ENCODE data around the gene MAGI2.

Gene MAGI2

GRCh38 chr7:79430391-79430790 lies 23.1 kb downstream of the MAGI2 start:
- FAIRE-seq (peak; percentile 79), DNase-seq (ENCODE audit: insufficient read length, low spot score) (no peak)
- no peak for TF ChIP-seq CTCF (IDR thresholded peaks at IDR 0.05; ENCODE audit: insufficient read depth, missing control alignments)

GRCh38 chr7:79425665-79426064 lies 27.8 kb downstream of the MAGI2 start:
- FAIRE-seq (no peak), DNase-seq (ENCODE audit: insufficient read length, low spot score) (no peak)
- TF ChIP-seq CTCF (IDR thresholded peaks at IDR 0.05; ENCODE audit: insufficient read depth, missing control alignments), result no peak

- no peak for TF ChIP-seq CTCF (IDR thresholded peaks at IDR 0.05; ENCODE audit: insufficient read depth, missing control alignments)
- FAIRE-seq, result no peak
- DNase-seq (ENCODE audit: insufficient read length, low spot score), result no peak
Observed at GRCh38 chr7:79421751-79422150, 31.7 kb downstream of the MAGI2 start.

- no peak for DNase-seq (ENCODE audit: insufficient read length, low spot score)
- TF ChIP-seq CTCF (IDR thresholded peaks at IDR 0.05; ENCODE audit: insufficient read depth, missing control alignments), result no peak
- no peak for FAIRE-seq
Observed at GRCh38 chr7:79420464-79420863, 33.0 kb downstream of the MAGI2 start.

- FAIRE-seq (no peak), DNase-seq (ENCODE audit: insufficient read length, low spot score) (no peak)
- TF ChIP-seq CTCF (IDR thresholded peaks at IDR 0.05; ENCODE audit: insufficient read depth, missing control alignments), result no peak
Observed at GRCh38 chr7:79414910-79415309, 38.6 kb downstream of the MAGI2 start.

- TF ChIP-seq CTCF (IDR thresholded peaks at IDR 0.05; ENCODE audit: insufficient read depth, missing control alignments), result no peak
- DNase-seq (ENCODE audit: insufficient read length, low spot score) (no peak), FAIRE-seq (no peak)
Observed at GRCh38 chr7:79412915-79413314, 40.6 kb downstream of the MAGI2 start.

GRCh38 chr7:79412438-79412837 lies 41.0 kb downstream of the MAGI2 start:
- no peak for FAIRE-seq
- no peak for DNase-seq (ENCODE audit: insufficient read length, low spot score)
- TF ChIP-seq CTCF (IDR thresholded peaks at IDR 0.05; ENCODE audit: insufficient read depth, missing control alignments), result no peak

Measured in D721Med (cell line).